AG04449 (cell line): ENCODE results near the gene CFAP74.

Source experiments
- CTCF ChIA-PET: fragments of 350-600 bp; formaldehyde crosslinking; extraction: SDS; loops from one replicate; lab custom pipeline; 2021; ENCODE audit warnings: antibody characterized with exemption; lab: Yijun Ruan, JAX
- POLR2A ChIA-PET: fragments of 400-600, 350-600 bp; formaldehyde crosslinking; extraction: SDS; loops from one replicate; lab custom pipeline; 2020; ENCODE audit warnings: antibody characterized with exemption, inconsistent platforms; lab: Yijun Ruan, JAX
- DNase-seq: peaks from one replicate; pipeline ENCODE4 v3.0.0-alpha.2; 2010; ENCODE audit warnings: low read depth, low spot score
- H3K4me3 ChIP-seq: 2 replicates; pipeline ENCODE4 v1.5.1; 2011; ENCODE audit warnings: low read depth, mild to moderate bottlenecking, control low read depth, low read length
- TF ChIP-seq, protein P1 (sequence below): IDR thresholded peaks from one replicate; pipeline ENCODE4 v1.5.1; 2011; ENCODE audit warnings: mild to moderate bottlenecking, moderate library complexity, low read length, control low read depth, inconsistent platforms; ENCODE audit not compliant: insufficient read depth; ENCODE audit errors: missing control alignments

The CFAP74 gene

GRCh38 chr1:2027961-2028583, 24.5 kb upstream of the CFAP74 start:
- H3K4me3 ChIP-seq = no peak overlapping the region
- ChIA-PET CTCF (interaction anchor here (1.5 to 4.2 kb wide), 2 partner anchors 16 to 68 kb away, joined by 4 to 15 read pairs; no protein-coding TSS in a partner anchor), POLR2A (no interaction called here)
- TF ChIP-seq, protein P1, sequence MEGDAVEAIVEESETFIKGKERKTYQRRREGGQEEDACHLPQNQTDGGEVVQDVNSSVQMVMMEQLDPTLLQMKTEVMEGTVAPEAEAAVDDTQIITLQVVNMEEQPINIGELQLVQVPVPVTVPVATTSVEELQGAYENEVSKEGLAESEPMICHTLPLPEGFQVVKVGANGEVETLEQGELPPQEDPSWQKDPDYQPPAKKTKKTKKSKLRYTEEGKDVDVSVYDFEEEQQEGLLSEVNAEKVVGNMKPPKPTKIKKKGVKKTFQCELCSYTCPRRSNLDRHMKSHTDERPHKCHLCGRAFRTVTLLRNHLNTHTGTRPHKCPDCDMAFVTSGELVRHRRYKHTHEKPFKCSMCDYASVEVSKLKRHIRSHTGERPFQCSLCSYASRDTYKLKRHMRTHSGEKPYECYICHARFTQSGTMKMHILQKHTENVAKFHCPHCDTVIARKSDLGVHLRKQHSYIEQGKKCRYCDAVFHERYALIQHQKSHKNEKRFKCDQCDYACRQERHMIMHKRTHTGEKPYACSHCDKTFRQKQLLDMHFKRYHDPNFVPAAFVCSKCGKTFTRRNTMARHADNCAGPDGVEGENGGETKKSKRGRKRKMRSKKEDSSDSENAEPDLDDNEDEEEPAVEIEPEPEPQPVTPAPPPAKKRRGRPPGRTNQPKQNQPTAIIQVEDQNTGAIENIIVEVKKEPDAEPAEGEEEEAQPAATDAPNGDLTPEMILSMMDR = no peak
- DNase-seq = no peak

GRCh38 chr1:2025491-2025981, 21.9 kb upstream of the CFAP74 start:
- DNase-seq = no peak
- H3K4me3 ChIP-seq = no peak overlapping the region
- POLR2A ChIA-PET = no interaction called here
- TF ChIP-seq, protein P1 = no peak
- CTCF ChIA-PET = interaction anchor here (4.2 kb wide), 1 partner anchor 19 kb away, joined by 15 read pairs; no protein-coding TSS in a partner anchor

DNA sequence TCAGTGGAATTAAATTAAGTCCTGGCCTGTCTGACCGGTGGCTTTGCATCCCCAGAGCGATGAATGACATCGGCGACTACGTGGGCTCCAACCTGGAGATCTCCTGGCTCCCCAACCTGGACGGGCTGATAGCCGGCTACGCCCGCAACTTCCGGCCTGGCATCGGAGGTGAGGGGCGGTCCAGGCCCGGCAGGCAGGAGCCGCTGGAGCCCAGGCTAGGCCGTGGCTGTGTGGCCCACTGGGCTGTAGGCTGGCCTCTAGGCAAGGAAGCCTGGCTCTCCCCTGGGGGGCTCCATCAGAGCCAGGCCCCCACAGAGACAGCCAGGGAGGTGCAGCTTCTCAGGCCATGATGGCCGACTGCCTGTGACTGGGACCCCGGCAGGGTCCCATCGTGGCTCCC, 21.3 kb upstream of the CFAP74 start:
- TF ChIP-seq, protein P1 = no peak
- no peak overlapping the region for H3K4me3 ChIP-seq
- CTCF ChIA-PET = interaction anchor here (4.2 kb wide), 1 partner anchor 20 kb away, joined by 15 read pairs; no protein-coding TSS in a partner anchor
- POLR2A ChIA-PET = no interaction called here
- no peak for DNase-seq

DNA sequence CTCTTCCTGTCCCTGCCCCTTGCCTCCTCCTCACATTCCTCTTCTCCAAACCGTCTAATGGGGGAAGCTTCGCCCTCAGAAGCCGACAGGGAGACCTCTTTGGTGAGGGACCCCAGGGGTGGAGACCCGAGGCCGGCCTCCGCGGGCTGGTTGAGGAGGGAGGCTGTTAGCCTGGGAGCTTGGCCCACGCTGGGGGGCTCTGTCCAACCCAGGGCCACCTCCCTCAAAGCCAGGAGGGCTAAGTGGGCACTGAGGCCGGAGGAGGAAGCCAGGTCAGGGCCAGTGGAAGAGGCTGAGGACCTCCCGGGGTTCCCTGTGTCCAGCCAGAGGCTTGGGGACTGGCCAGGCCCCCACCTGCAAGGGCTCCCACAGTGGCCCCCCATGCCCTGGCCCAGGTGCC, 20.9 kb upstream of the CFAP74 start:
- CTCF ChIA-PET = interaction anchor here (1.0 to 4.2 kb wide), 3 partner anchors 20 to 22 kb away, joined by 3 to 15 read pairs (median 6); no protein-coding TSS in a partner anchor
- no peak overlapping the region for H3K4me3 ChIP-seq
- no peak for DNase-seq
- TF ChIP-seq, protein P1 = no peak
- POLR2A ChIA-PET = no interaction called here

GRCh38 chr1:2023187-2023586, 19.6 kb upstream of the CFAP74 start:
- ChIA-PET POLR2A (no interaction called here), CTCF (interaction anchor here (1.0 to 1.3 kb wide), 3 partner anchors 21 to 24 kb away, joined by 3 to 6 read pairs (median 5); no protein-coding TSS in a partner anchor)
- no peak for DNase-seq
- no peak overlapping the region for H3K4me3 ChIP-seq
- TF ChIP-seq, protein P1 = no peak

- CTCF ChIA-PET = interaction anchor here (1.2 kb wide), 1 partner anchor 22 kb away, joined by 5 read pairs; no protein-coding TSS in a partner anchor
Observed at GRCh38 chr1:2022063-2022770, 18.6 kb upstream of the CFAP74 start.

More at GRCh38 chr1:2022063-2022770, 18.6 kb upstream of the CFAP74 start:
- TF ChIP-seq, protein P1 = no peak
- no peak for DNase-seq
- POLR2A ChIA-PET = no interaction called here
- H3K4me3 ChIP-seq = no peak overlapping the region
